ENCODE measurements around the gene TOMM5.

TOMM5 gene

GRCh38 chr9:37563806-37564513, 28.4 kb downstream of the TOMM5 start:
- no peak for DNase-seq (ENCODE audit: low read depth in 2 of 2)

- no peak for DNase-seq (ENCODE audit: low read depth in 2 of 2)
Observed at GRCh38 chr9:37562826-37563225, 29.6 kb downstream of the TOMM5 start.

- DNase-seq (ENCODE audit: low read depth in 2 of 2), result no peak
Observed at GRCh38 chr9:37561682-37562081, 30.7 kb downstream of the TOMM5 start.

GRCh38 chr9:37559855-37560592, 32.4 kb downstream of the TOMM5 start:
- DNase-seq (ENCODE audit: low read depth in 2 of 2), result no peak

- no peak for DNase-seq (ENCODE audit: low read depth in 2 of 2)
Observed at GRCh38 chr9:37559125-37559524, 33.3 kb downstream of the TOMM5 start.

- no peak for DNase-seq (ENCODE audit: low read depth in 2 of 2)
Observed at GRCh38 chr9:37555786-37556185, 36.6 kb downstream of the TOMM5 start.

GRCh38 chr9:37554318-37554717, 38.1 kb downstream of the TOMM5 start:
- no peak for DNase-seq (ENCODE audit: low read depth in 2 of 2)

GRCh38 chr9:37551888-37552287, 40.5 kb downstream of the TOMM5 start:
- DNase-seq (ENCODE audit: low read depth in 2 of 2), result no peak

- no peak for DNase-seq (ENCODE audit: low read depth in 2 of 2)
Observed at GRCh38 chr9:37551468-37551867, 40.9 kb downstream of the TOMM5 start.

GRCh38 chr9:37550781-37551180, 41.6 kb downstream of the TOMM5 start:
- DNase-seq (ENCODE audit: low read depth in 2 of 2), result no peak

GRCh38 chr9:37549527-37549926, 42.9 kb downstream of the TOMM5 start:
- no peak for DNase-seq (ENCODE audit: low read depth in 2 of 2)

- no peak for DNase-seq (ENCODE audit: low read depth in 2 of 2)
Observed at GRCh38 chr9:37547328-37547878, 45.0 kb downstream of the TOMM5 start.

- no peak for DNase-seq (ENCODE audit: low read depth in 2 of 2)
Observed at GRCh38 chr9:37543468-37543867, 48.9 kb downstream of the TOMM5 start.

- no peak for DNase-seq (ENCODE audit: low read depth in 2 of 2)
Observed at GRCh38 chr9:37542895-37543294, 49.5 kb downstream of the TOMM5 start.

- DNase-seq (ENCODE audit: low read depth in 2 of 2), result no peak
Observed at GRCh38 chr9:37542488-37542887, 49.9 kb downstream of the TOMM5 start.

- DNase-seq (ENCODE audit: low read depth in 2 of 2), result no peak
Observed at GRCh38 chr9:37541465-37541864, 50.9 kb downstream of the TOMM5 start.

- no peak for DNase-seq (ENCODE audit: low read depth in 2 of 2)
Observed at GRCh38 chr9:37540634-37541033, 51.8 kb downstream of the TOMM5 start.

- DNase-seq (ENCODE audit: low read depth in 2 of 2), result no peak
Observed at GRCh38 chr9:37539634-37540033, 52.8 kb downstream of the TOMM5 start.

All from stimulated activated CD8-positive, alpha-beta memory T cell treated with anti-CD3 and anti-CD28 coated beads, Interleukin-15, amount 100 ng/mL, for 48 hours (primary cell).